Limb (tissue), 2 donors: ENCODE results near the gene LYRM4.

Experiments used
- DNase-seq, 2 donors: peaks; one replicate each; pipeline ENCODE4 v3.0.0-alpha.2; 2016; ENCODE audit errors: extremely low spot score in 2 of 2

Gene LYRM4

DNA sequence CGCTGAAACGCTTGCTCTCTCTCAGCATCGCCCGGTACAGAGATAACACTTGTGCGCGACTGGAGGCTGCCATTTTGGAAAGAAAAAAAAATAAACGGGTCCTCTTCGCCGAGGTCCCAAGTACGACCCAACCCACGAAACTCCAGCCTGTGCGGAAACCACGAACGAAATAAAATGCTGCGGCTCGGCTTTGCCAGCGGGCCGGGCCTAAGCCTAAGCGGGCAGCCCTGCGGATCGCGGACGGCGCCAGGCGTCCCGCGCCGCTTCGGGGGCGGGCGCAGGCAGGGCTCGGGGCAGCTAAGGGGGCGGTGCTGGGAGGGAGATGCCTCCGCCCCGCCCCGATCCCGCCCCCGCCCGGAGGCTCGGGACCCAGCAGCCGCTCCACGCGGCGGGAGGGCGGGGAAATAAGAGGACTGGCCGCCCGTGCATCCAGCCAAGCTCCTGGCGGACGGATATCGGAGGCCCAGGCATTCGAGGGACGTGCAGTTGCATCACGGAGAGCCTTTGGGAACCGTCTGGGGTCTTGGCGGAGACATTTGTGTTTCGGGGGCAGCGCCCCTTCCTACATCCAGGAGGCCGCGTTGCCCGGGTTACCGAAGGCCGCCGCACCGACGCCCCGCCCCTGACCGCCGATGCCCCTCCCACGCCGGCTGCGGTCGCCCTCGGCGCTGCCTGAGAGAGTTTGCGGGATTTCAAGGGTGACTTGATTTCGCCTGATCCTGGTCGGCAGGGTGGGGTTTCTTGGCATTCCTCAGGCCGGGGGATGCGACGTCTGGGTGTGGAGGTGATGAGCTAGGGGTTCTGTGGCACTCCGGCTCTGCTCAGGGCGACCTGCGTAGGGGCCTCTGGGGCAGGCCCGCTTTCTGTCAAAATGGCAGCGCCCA lies at the start of gene LYRM4, which contains the start of gene FARS2:
TSS of gene LYRM4 (minus strand) at position 290 of the 884 bp plus-strand sequence. CDS start at position 73, 217 bp downstream.
TSS of gene FARS2 (plus strand) at position 853 of the 884 bp plus-strand sequence.
- DNase-seq, result peak; percentile 91 to 97

DNA sequence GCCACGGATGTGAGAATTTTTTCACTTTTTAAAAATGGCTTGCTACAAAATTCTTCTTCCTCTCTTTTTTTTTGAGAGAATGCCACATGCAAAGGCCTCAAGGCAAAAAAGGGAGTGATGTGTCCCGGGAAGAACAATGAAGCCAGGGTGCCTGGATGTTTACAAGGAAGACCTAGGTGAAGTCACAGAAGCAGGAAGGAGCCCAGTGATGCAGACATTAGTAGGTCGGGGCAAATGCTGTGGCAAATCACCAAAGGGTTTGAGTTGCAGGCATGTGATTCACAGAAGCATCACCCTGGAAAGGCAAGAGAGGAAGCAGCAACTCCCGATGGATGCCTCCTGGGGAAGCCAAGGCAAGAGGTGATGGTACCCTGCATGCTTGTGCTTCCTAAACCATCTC lies 47.3 kb upstream of the LYRM4 start:
- no peak for DNase-seq

DNA sequence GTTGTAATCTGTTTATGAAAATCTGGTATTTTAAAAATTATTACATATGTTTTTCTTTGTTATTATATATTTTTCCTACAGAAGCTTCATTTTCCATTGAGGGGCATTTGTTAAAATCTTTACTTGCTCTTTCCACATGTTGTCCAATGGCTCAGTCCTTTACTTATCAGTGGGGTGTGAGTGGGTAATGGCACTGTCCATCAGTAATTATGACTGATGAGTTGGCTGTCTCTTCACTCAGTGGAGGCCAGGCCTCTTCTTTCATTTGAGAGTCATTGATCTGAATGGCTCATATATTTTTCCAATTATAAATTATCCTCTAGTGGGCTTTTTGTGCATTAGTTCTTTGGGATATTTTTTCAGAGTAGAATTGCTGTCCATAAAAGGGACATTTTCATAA lies 46.3 kb upstream of the LYRM4 start:
- DNase-seq, result no peak

DNA sequence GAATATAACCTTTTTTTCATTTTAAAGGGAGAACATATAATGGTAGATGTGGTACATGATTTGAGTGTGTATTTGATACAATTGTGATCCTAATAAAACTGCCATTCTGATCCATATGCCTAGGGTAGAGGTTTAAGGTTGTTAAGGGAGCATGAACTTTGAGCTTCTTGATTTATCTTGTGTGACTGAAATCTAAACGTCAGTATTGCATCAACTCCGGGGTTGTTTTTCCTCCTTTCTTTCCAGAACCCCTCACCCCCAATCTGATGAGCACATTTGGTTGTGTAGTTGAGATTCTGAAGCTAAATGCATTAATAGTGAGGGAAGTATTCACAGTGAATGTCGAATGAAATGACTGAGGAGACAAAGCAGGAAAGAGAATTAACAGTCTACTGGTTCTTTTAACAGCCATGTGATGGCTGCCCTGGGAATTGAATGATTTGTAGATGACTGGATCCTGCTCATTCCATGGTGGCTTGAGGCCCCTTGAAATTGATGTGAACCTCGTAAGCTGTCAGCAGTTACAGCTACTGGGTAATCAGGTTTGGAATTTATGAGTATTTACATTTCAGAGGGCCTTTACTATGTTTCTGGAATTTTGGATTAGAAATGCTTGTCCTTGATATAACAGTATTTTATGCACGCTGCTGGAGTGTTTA lies 45.3 kb upstream of the LYRM4 start:
- no peak for DNase-seq

DNA sequence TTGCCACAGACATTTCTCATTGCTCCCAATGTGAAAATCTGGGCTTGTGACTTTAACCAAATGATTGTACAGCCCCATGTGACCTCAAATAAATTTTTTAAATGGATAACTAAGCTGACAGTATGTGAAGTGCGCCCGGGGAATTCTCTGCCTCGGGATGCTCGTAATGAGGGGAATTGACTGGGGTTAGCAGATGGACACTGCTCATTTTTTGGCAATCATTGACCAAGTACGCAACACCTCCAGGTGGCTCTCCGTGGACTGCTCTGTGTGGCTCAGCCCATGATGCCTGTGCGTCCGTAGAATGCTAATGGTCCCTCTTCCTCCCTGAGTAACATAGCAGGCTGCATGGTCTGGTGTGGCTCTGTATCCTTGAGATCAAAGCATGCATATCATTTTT lies 42.9 kb upstream of the LYRM4 start:
- DNase-seq, result no peak

DNA sequence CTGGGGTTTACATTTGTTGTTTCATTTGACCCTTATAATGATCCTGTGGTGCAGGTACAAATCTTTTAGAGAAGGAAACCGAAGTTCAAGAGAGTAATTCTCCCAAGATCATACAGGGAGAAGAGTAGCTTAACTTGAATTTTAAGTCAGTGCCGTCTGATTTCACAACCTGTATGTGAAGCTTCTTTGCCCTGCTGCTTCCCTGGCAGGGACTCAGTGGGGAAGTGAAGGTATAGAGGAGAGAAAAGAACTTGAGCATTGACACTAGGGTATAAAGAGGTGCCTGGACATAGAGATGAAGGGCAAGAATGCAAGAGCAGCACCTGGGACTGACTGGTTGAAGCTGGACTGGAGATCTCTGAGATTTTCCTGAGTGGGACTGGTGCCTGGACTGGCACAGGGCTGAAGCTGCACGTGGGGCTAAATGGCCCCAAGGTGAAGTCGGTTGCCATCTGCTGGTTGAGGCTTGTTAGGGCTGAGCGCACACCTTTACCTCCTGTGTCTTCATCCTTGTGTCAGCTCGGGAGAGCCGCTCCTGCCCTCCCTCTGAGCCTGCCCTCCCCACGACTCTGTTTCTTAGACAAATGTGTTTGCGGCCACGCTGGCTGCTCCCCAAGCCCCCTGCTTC lies 42.4 kb upstream of the LYRM4 start:
- DNase-seq, result peak in 1 of 2 donors; percentile 41

DNA sequence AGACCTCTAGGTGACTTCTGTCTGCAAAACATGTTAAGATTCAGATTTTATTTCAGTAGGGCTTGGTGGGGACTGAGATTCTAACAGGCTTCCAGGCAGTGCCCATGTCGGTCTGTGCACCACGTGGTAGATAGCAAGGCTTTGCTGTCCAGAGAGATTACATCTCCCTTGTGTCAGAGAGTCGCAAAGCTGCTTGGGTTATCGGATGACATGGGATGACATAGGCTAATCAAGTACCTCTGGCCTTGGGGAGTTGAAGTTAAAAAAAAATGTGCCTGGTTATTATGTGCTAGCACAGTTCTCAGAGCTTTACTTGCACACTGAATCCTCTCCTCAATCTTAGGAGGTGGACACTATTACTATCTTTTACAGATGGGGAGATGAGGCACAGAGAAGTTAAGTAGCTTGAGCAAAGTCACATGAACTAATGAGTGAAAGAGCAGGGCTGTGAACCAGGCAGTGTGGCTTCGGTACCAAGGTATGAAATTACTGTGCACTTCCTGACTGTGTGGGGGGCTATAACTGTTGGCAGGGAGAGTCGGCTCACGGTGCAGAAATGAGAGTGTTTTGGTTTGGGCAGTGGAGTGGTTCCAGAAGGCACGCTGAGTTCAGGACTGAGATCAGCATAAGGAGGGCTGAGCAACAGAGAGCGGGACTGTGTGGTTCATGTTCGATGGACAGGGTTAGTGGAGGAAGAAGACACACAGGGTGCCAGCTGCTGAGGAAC lies 41.6 kb upstream of the LYRM4 start:
- DNase-seq, result no peak

DNA sequence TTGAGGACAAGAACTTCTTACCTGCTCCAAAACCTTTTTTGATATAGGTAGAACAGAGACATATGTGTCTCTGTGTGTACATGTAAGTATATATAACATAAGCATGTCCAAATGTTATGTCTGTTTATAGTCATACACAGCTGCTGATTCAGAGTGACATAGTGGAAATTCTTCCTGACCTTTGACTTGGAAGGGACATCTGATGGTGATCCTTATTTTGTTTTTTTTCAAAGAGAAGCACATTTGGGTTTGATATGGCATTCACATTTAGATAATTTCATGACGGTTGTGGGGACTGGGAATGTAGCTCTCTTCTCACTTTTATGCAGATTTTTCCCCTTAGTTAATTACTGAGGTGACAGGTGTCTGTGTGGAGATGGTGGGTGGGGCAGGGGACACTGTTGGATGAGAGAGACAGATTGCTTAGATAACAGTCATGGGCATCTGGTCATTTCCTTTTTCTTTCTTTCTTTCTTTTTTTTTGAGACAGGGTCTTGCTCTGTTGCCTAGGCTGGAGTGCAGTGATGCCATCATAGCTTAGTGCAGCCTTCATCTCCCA lies 39.5 kb upstream of the LYRM4 start:
- DNase-seq, result no peak

DNA sequence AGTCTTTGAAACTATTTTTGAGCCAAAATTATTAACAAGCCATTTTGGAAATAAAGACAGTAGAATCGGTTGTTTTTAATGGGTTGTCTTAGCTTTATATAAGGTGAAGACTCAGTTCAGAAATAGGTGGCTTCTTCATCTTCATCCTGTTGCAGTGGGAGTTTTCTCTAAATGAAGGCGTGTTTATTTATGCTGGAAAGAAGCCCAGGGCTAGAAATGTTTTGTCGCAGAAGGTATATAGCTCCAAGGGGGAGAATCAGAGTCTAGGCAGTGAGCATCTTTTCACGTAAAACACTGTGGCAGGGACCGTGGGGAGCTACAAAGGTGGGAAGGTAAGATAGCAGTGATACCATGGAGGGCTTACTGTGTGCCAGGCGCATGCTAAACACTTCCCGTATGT lies 34.9 kb upstream of the LYRM4 start:
- no peak for DNase-seq

DNA sequence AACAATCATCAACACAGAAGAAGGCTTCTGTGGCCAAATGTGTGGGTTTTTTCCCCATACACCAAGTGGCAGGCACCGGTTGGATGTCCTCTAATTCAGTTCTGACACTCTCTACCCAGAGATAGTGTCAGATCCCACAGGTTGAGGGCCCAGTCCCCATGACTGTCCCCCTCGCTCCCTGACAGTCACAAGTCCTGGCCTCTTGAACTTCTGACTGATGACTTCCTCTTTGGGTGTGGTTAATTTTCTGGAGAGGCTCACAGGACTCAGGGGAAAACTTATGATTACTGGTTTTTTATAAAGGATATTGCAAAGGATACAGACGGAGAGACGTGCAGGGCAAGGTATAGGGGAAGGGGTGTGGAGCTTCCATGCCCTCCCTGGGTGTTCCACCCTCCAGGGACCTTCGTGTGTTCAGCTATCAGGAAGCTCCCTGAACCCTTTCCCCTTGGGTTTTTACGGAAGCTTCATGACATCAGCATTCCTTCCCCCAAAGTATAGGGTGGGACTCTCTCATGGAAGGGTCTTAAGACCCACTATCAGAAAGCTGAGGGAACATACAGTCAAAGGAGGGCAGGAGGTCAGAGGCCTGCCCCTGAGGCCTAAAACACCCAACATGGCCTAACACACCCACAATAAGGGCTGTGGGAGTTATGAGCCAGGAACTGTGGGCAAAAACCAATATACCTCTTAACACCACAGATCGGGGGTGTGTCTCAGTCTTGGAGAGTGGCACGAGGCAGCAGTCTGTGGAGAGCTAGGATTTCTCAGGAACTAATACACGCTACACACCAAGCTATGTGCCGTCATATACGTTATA lies 33.9 kb upstream of the LYRM4 start:
- DNase-seq, result no peak

DNA sequence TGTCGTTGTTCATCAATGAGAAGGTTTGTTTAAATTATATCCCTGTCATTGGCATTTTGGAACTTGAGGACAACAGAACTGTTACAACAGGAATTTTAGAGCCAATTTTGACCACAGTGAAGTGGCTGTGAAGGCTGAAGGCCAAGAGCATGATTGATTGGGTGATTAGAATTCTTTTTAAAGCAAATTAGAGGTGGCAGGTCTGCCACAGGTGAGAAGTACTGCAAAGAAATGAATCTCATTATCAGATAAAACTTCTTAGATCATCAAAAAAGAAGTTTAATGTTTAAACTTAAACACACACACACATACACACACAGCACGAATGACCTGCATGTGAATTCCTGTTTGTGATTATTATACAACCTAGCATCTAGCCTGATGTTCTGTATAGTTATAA lies 32.9 kb upstream of the LYRM4 start:
- DNase-seq, result no peak

DNA sequence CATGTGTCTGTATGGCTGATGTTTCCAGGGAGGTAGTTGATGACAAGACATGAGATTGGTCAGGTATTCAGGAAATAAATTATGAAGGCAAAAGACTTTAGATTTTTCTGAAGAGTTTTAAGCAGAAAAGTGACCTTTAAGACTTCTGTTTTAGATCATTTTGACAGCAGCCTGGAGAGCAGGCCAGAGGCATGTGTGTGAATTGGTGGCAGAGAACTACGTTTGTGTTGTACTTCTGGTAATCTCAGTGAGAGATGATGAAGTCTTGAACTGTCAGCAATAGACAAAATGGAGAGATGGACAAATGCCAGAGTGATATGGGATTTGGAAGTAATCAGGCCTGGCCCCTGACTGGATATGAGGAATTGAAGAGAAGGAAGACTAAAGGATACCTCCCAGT lies 31.4 kb upstream of the LYRM4 start:
- no peak for DNase-seq

DNA sequence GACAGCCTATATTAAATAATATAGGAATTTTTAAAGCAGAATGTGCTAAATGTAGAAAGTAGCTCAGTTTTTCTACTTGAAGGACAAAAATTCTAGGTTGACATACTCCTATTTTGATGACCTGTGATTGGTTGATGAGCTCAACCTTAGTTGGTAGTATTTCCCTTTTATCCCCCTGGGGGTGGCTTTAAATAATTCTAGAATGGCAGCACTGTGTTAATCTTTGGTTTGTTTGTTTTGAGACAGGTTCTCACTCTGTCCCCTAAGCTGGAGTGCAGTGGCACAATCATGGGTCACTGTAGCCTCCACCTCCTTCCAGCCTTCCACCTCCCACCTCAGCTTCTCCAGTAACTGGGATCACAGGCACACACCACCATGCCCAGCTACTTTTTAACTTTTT lies 29.8 kb upstream of the LYRM4 start:
- no peak for DNase-seq

DNA sequence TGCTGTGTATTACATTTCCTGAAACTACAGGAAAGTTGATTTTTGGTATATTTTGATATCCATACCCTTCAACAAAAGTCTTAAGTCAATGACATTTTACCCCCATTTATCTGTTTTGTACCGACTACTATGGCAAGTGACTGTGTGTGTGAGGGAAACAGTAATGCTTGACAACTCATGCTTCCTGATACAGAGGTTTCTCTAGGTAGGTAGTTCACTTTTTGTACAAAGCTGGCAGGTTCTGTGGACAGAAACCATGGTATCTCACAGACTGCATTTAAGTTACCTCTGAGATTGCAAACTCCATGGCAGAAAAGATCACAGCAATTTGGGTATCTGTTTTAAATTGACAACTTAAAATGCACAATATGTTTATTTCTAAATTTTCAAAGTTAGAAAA lies 29.3 kb upstream of the LYRM4 start:
- DNase-seq, result no peak

DNA sequence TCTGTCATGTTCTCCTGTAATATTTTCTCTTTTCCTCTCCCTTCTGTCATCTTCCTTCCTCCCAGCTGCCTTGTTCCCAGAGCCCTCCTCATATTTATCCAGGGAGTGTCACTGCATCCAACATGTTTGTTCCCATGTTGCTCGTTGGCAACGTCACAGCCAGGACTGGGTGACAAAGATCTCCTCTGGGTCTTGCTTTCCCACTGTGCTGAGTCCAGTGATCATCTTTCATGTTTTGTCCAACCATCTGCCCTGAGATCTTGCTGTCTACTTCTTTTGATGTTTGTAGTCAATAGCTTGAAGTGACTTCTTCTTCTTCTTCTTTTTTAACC lies 27.2 kb upstream of the LYRM4 start:
- no peak for DNase-seq

DNA sequence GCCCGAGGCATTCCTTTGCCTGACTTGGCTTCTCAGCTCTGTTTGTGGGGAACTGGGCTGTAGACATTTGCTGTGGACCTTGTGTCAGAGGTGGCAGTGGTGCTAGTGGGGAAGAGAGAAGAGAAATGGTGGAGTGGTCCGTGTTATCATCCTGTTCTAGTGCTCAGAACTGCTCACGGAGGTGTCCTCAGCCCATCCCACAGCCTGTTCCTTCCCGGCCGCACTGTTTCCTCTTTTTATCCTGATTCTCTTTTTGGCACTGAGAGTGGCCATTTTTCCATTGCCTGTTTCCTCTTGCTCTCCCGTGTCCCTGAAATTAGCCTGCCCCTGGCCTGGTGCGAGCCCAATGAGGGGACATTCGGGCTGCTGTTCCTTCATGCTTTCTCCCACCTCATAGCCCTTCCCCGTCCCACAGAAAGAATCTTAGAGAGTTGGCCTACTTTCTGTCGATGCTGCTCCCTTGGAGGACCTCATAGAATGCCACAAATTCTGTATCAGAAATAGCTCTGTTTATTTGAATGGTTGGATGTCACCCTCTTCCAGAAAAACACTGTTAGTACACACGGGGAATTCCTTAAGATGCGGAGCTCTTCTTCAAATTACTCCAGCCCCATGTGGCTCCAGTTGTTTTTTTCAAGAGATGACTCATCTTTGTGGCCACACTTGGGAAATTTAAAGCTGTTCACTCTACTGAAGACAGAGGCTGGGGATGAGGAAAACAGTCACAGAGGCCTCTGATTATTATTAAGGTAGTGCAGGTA lies 26.6 kb upstream of the LYRM4 start:
- DNase-seq, result no peak

DNA sequence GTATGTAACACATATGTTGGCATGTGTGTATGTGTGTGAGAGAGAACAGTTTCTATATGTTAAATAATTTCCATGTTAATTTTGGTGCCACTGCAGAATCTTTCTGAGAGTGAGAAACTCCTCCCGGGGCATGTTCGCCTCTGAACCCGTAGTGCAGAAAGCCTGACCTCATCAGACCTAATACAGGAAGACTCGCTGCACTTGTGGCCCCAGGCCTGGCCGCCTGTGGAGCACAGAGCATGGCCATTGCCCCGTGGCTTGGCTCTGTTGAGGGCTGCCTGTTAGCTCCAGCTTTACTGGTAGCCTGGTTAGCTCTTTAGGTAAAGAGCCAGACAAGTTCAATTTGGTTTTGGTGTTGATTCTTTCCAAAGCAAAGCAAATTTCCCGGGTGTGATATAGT lies 26.0 kb upstream of the LYRM4 start:
- DNase-seq, result no peak

DNA sequence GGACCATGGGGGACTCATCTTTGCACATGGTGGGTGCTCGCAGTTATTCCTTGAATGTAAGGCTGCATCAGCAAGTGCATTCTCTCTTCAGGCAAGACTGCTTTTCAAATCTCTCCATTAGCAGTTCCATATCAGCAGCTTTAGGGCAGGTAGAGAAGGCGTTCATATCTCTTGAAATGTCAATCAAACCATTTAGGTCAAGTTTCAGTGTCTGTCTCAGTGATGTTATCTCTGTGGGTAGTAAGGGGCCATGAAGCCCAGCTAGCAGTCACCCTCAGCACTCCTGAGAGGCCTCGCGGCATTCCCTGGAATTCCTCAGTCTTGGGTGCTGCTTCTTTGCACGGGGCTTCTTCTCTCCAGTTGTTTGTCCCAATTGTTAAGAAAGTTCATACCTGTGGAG lies 24.8 kb upstream of the LYRM4 start:
- DNase-seq, result no peak

DNA sequence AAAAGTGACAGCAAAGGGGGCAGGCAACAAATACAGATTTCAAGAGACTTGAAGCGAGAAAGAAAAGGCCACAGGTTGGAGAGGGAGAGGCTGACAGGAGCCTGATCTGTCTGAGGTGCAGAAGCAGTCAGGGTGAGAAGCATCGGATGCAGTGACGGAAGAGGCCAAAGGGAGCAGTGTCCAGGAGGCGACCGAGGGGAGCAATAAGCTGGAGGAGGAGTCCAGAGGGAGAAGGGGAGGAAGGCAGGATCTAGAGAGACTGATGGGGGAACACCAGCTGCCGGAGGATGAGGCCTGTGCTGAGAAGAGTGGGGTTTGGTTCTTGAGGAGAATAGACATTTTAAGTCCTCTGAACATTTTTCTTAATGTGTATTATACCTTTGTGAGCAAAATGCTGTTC lies 24.3 kb upstream of the LYRM4 start:
- no peak for DNase-seq

DNA sequence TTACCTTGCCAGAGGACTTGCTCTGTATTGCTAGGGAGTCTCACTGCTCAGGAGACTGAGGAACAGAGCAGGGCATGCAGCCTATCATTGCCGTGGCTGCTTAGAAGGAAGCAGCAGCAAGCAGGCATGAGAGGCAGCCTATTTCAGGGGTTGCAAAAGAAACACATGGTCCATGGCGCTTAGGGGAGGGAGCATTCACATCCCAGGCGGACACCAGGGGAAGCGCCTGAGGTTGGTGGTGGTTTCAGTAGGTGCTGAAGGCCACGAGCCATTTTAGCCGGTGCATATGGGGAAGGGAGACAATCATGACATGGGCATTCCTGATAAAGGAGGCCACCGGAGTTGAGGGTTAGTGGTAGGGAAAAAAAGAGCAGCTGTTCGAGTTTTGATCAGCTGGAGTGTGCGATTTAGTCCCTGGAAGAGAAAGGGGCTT lies 21.5 kb upstream of the LYRM4 start:
- no peak for DNase-seq
